ENCODE results near the gene TGFBR3. TPM values are rescaled to one million over a fixed set of nuclear protein-coding genes. Genes with fewer than 3 reads are reported as not detected.

The TGFBR3 gene
- total and polyA plus RNA-seq, 2 of the 4 experiments (the other 2 are of a cell fraction), result 3.0 to 11.3 TPM

DNA sequence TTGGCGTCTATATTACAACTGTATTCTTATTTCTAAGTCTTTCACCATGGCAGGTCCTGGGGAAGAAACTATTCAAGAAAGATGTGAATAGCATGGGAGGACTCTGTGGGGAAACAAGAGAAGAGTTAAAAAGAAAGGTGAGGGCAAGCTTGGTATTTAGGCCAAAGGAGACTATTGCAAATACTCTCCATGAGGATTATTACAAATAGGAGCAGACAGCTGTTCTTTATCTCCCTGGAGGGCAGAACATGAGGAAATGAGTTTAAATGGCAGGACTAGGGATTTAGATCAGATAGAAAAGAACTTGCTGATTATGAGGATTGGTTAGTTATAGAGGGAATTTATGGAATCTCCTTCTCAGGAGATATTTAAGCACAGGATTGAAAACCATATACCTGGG lies 198.5 kb downstream of the TGFBR3 start (continued):
- TF ChIP-seq ELK1 (IDR thresholded peaks at IDR 0.05; ENCODE audit: borderline replicate concordance, low read depth, low read length), result no peak
- TF ChIP-seq CHD1 (IDR thresholded peaks at IDR 0.05; ENCODE audit: low read depth, low read length), result no peak
- TF ChIP-seq SMC3 (IDR thresholded peaks at IDR 0.05; ENCODE audit: low read depth, low read length), result no peak
- no peak for TF ChIP-seq NFE2L2 (IDR thresholded peaks at IDR 0.05; ENCODE audit: low read depth, low read length)

DNA sequence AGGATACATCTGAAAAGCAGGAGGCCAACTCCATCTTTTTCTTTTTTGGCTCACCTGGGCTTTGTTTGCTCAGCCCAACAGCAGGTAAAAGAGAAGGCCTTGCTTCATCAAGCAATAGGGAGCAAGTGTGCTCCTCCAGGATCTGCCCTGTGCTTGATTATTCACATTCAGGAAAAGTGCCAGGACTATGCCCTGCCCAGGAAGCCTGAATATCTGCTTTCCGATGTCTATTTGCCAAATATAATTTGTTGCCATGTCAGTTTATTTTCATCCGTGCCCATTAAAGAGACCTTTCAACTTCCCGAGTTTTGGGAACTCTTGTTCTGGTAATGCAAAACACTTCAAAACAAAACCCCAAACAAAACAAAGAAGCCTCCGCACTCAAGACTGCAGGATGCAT lies 200.0 kb downstream of the TGFBR3 start:
- dilution Hi-C loops (cut with HindIII; ENCODE audit: low sequenced_read_pairs, unreplicated experiment) (no loop called here), intact Hi-C loops (cut with micrococcal nuclease) (no loop called here), in situ Hi-C loops (cut with MboI; ENCODE audit: low sequenced_read_pairs) (no loop called here)
- Histone ChIP-seq H3K4me1 (ENCODE audit: control insufficient read depth, insufficient read depth, low read length) (peaks cover 9% of the 10 kb centered on the region; the same call in 1 of the 2 replicates), H4K20me1 (ENCODE audit: insufficient read depth, low read length) (no peaks in the 10 kb centered on the region), H3K14ac (replicated peaks; ENCODE audit: low read depth, low read length) (no peak overlapping the region), H3K56ac (ENCODE audit: extremely low read depth, insufficient read depth, low read length) (no peak overlapping the region), H4K5ac (ENCODE audit: low read depth, low read length) (no peak overlapping the region), H3K27me3 (ENCODE audit: control insufficient read depth, insufficient read depth, low read length) (no peaks in the 10 kb centered on the region), H4K8ac (ENCODE audit: low read depth in 2 of 2, low read length in 2 of 2) (no peak overlapping the region), H2BK15ac (ENCODE audit: low read depth, low read length) (no peak overlapping the region), H3K79me1 (ENCODE audit: low read depth in 1 of 2, low read length in 2 of 2) (no peaks in the 10 kb centered on the region), H3K4me3 (ENCODE audit: insufficient read depth, low read depth, low read length) (no peak overlapping the region), H2BK120ac (ENCODE audit: low read depth, low read length) (no peak overlapping the region), H3K4me2 (ENCODE audit: low read depth, low read length) (no peak overlapping the region), H2AK5ac (ENCODE audit: low read depth, low read length) (no peak overlapping the region), H2AFZ (replicated peaks; ENCODE audit: low read length, poor library complexity) (no peak overlapping the region), H2BK20ac (ENCODE audit: low read depth, low read length) (no peak overlapping the region), H3K36me3 (ENCODE audit: control insufficient read depth, insufficient read depth, low read length) (peaks cover 8% of the 10 kb centered on the region), H3K9me1 (ENCODE audit: insufficient read depth, low read length) (no peaks in the 10 kb centered on the region), H3K18ac (ENCODE audit: low read depth, low read length) (no peak overlapping the region), H2AK9ac (replicated peaks; ENCODE audit: low read depth, low read length, poor library complexity) (no peak overlapping the region), H3K9me3 (ENCODE audit: control insufficient read depth, insufficient read depth, low read length) (no peaks in the 10 kb centered on the region), H3K4ac (ENCODE audit: low read depth, low read length) (no peak overlapping the region), H4K91ac (ENCODE audit: insufficient read depth, low read depth, low read length) (no peak overlapping the region), H2BK5ac (ENCODE audit: low read depth, low read length, poor library complexity, severe bottlenecking) (no peak overlapping the region), H3K23ac (ENCODE audit: low read depth, low read length) (no peak overlapping the region), H3K9ac (ENCODE audit: low read depth, low read length) (no peak overlapping the region), H3K27ac (ENCODE audit: insufficient read depth, low read length) (no peak overlapping the region)
- WGBS, 2 experiments (ENCODE audit: extremely low coverage in 2 of 2, insufficient read length in 1 of 2), result 40% methylated on average over 1 of the region's 4 CpGs; no CpG with 5 or more reads in 1 of the 2 experiments
- TF ChIP-seq POLR2A (IDR thresholded peaks at IDR 0.05; ENCODE audit: low read depth, low read length) (no peak), NFE2L2 (IDR thresholded peaks at IDR 0.05; ENCODE audit: low read depth, low read length) (no peak), BHLHE40 (IDR thresholded peaks at IDR 0.05; ENCODE audit: low read depth, low read length) (no peak), RFX5 (IDR thresholded peaks at IDR 0.05; ENCODE audit: low read depth, low read length) (no peak), MAFK (IDR thresholded peaks at IDR 0.05; ENCODE audit: low read depth, low read length) (no peak), ELK1 (IDR thresholded peaks at IDR 0.05; ENCODE audit: borderline replicate concordance, low read depth, low read length) (no peak), SMC3 (IDR thresholded peaks at IDR 0.05; ENCODE audit: low read depth, low read length) (no peak), FOS (IDR thresholded peaks at IDR 0.05; ENCODE audit: low read depth, low read length) (no peak), RCOR1 (IDR thresholded peaks at IDR 0.05; ENCODE audit: insufficient replicate concordance, low read length) (no peak), MXI1 (IDR thresholded peaks at IDR 0.05; ENCODE audit: borderline replicate concordance, low read depth, low read length) (no peak), CEBPB (IDR thresholded peaks at IDR 0.05; ENCODE audit: low read depth, low read length) (no peak), MAZ (IDR thresholded peaks at IDR 0.05; ENCODE audit: borderline replicate concordance, low read depth, low read length) (no peak)
- TF ChIP-seq, protein P1, sequence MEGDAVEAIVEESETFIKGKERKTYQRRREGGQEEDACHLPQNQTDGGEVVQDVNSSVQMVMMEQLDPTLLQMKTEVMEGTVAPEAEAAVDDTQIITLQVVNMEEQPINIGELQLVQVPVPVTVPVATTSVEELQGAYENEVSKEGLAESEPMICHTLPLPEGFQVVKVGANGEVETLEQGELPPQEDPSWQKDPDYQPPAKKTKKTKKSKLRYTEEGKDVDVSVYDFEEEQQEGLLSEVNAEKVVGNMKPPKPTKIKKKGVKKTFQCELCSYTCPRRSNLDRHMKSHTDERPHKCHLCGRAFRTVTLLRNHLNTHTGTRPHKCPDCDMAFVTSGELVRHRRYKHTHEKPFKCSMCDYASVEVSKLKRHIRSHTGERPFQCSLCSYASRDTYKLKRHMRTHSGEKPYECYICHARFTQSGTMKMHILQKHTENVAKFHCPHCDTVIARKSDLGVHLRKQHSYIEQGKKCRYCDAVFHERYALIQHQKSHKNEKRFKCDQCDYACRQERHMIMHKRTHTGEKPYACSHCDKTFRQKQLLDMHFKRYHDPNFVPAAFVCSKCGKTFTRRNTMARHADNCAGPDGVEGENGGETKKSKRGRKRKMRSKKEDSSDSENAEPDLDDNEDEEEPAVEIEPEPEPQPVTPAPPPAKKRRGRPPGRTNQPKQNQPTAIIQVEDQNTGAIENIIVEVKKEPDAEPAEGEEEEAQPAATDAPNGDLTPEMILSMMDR (conservative IDR thresholded peaks at IDR 0.05; ENCODE audit: low read depth, low read length), result no peak
- ChIA-PET CTCF (interaction anchor here (0.5 to 0.6 kb wide), 2 partner anchors 96 to 246 kb away, joined by 4 to 6 read pairs; no protein-coding TSS in a partner anchor), POLR2A (ENCODE audit: unreplicated experiment) (no interaction called here)
- no peak for DNase-seq
- no peak for ATAC-seq (ENCODE audit: low read depth)
- BruUV-seq (replicated peaks), result no TSS peak
